Measurements from ENCODE around the gene AOC1. TPM values are rescaled to one million over a fixed set of nuclear protein-coding genes. Genes with fewer than 3 reads are reported as not detected.

AOC1 gene
- total and polyA plus RNA-seq, 12 donors: 0.04 to 1.2 (median 0.32) TPM; not detected in 3

GRCh38 chr7:150863946-150864345, 11.6 kb downstream of the AOC1 start:
- Histone ChIP-seq H3K4me3 (no peak overlapping the region), H3K27me3 (peaks cover 0 to 5% (median 0%) of the 10 kb centered on the region in 7 donors), H3K4me1 (no peaks in the 10 kb centered on the region), H3K36me3 (no peaks in the 10 kb centered on the region), H3K27ac (no peak overlapping the region), H3K9me3 (peaks cover 0 to 11% (median 0%) of the 10 kb centered on the region in 11 donors)
- DNase-seq (no peak), ATAC-seq (no peak)
- intact Hi-C loops (cut with DNase I): loop anchor here in 2 of 10 donors (5.0 to 10.0 kb wide), 2 partner anchors 87 to 419 kb away; no protein-coding TSS in a partner anchor
- WGBS, 2 donors: 78 to 93% methylated on average over 6 of the region's 6 CpGs
- TF ChIP-seq CTCF (IDR thresholded peaks at IDR 0.05): no peak

DNA sequence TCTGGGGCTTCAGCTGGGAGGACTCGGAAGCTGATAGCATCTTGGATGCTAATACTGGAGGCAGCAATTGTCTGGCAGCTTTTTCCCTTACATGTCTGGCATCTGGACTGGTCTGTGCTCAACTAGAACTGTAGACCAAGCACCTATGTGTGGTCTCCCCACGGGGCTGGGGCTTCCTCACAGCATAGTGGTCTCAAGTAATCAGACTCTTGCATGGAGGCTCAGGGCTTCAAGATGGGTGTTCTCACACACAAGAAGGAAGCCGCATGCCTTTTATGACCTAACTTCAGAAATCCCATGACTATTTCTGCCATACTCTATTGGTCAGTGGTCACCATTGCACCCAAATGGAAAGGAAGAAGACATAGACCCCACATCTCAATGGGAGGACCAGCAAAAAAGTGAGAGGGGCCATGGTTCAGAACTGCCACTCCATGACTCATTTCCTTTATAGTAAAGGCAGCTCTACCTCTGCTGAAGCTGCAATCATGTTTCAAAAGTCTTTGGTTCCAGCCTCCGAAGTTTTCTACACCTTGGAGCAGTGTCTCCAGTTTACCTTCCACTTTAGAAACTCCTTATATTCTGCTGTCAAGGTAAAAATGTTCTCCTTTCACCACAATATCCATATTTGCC, 14.7 kb downstream of the AOC1 start:
- no peaks in the 10 kb centered on the region for H3K4me1 ChIP-seq
- no peak overlapping the region for H3K4me3 ChIP-seq
- DNase-seq (no peak), ATAC-seq (no peak)
- no peak for TF ChIP-seq CTCF (IDR thresholded peaks at IDR 0.05)
- no peaks in the 10 kb centered on the region for H3K36me3 ChIP-seq
- intact Hi-C loops (cut with DNase I): loop anchor here in 1 of 10 donors (10.0 kb wide), 1 partner anchor 422 kb away; no protein-coding TSS in a partner anchor
- no peak overlapping the region for H3K27ac ChIP-seq
- H3K27me3 ChIP-seq: peaks cover 0 to 5% (median 0%) of the 10 kb centered on the region in 7 donors
- peaks cover 0 to 11% (median 0%) of the 10 kb centered on the region in 11 donors for H3K9me3 ChIP-seq
- WGBS, 2 donors: 81 to 88% methylated on average over 4 of the region's 4 CpGs

- intact Hi-C loops (cut with DNase I): loop anchor here in 1 of 10 donors (10.0 kb wide), 1 partner anchor 423 kb away; no protein-coding TSS in a partner anchor
- no peak overlapping the region for H3K4me3 ChIP-seq
- DNase-seq (no peak), ATAC-seq (no peak)
- H3K27me3 ChIP-seq: peaks cover 0 to 5% (median 0%) of the 10 kb centered on the region in 7 donors
- TF ChIP-seq CTCF (IDR thresholded peaks at IDR 0.05): no peak
- H3K9me3 ChIP-seq: peaks cover 0 to 11% (median 0%) of the 10 kb centered on the region in 11 donors
- WGBS, 2 donors: 85 to 89% methylated on average over 7 of the region's 7 CpGs
- H3K36me3 ChIP-seq: no peaks in the 10 kb centered on the region
- H3K27ac ChIP-seq: no peak overlapping the region
- no peaks in the 10 kb centered on the region for H3K4me1 ChIP-seq
Observed at GRCh38 chr7:150867605-150868004, 15.3 kb downstream of the AOC1 start.

DNA sequence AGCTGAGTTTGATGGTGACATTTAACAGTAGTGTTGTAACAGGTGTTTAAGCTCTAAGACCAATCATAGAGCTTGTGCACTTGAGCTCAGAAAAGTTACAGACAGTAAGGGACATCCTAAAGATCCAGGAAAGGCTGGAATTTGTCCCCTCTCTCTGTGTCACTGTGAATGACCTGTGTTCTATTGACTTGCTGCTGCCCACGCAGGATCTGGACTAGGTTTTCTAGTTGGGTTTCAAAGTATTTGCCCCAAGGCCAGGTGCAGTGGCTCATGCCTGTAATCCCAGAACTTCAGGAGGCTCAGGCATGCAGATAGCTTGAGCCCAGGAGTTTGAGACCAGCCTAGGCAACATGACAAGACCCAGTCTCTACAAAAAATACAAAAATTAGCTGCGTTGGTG, 17.1 kb downstream of the AOC1 start:
- Histone ChIP-seq H3K9me3 (peaks cover 0 to 8% (median 0%) of the 10 kb centered on the region in 11 donors), H3K4me3 (no peak overlapping the region), H3K27ac (no peak overlapping the region), H3K27me3 (peaks cover 0 to 4% (median 0%) of the 10 kb centered on the region in 7 donors), H3K36me3 (no peaks in the 10 kb centered on the region), H3K4me1 (no peaks in the 10 kb centered on the region)
- ATAC-seq (no peak), DNase-seq (no peak)
- intact Hi-C loops (cut with DNase I): loop anchor here in 1 of 10 donors (10.0 kb wide), 1 partner anchor 425 kb away; no protein-coding TSS in a partner anchor
- TF ChIP-seq CTCF (IDR thresholded peaks at IDR 0.05): no peak
- 78 to 81% methylated on average over 2 of the region's 2 CpGs for WGBS, 2 donors

Measured in heart right ventricle (tissue), 16 donors.